HEK293T (cell line): Measurements from ENCODE around the gene CALHM2.

Experiments used
- ELF4 ChIP-seq: fragments of 450-650 bp; IDR thresholded peaks from 2 replicates; pipeline ENCODE4 v1.6.1; 2017; ENCODE audit warnings: antibody characterized with exemption
- FOXA1 ChIP-seq: fragments of 450-650 bp; IDR thresholded peaks from 2 replicates; pipeline ENCODE4 v1.6.1; 2016; ENCODE audit warnings: mild to moderate bottlenecking
- FOXK2 ChIP-seq: fragments of 450-650 bp; IDR thresholded peaks from 2 replicates; pipeline ENCODE4 v1.6.1; 2016; ENCODE audit warnings: mild to moderate bottlenecking
- HDGF ChIP-seq: fragments of 450-650 bp; IDR thresholded peaks from 2 replicates; pipeline ENCODE4 v1.6.1; 2017; ENCODE audit warnings: antibody characterized with exemption, borderline replicate concordance
- L3MBTL2 ChIP-seq: fragments of 450-650 bp; conservative IDR thresholded peaks from 2 replicates; pipeline ENCODE4 v1.6.1; 2016; ENCODE audit warnings: mild to moderate bottlenecking
- LEF1 ChIP-seq: fragments of 450-650 bp; IDR thresholded peaks from 2 replicates; pipeline ENCODE4 v1.6.1; 2017; ENCODE audit warnings: mild to moderate bottlenecking, borderline replicate concordance
- SP1 ChIP-seq: fragments of 450-650 bp; IDR thresholded peaks from 2 replicates; pipeline ENCODE4 v1.6.1; 2017
- SUZ12 ChIP-seq: fragments of 450-650 bp; IDR thresholded peaks from 2 replicates; pipeline ENCODE4 v1.6.1; 2016; ENCODE audit warnings: mild to moderate bottlenecking
- TARDBP ChIP-seq: fragments of 450-650 bp; IDR thresholded peaks from 2 replicates; pipeline ENCODE4 v1.6.1; 2016
- ZNF384 ChIP-seq: fragments of 450-650 bp; IDR thresholded peaks from 2 replicates; pipeline ENCODE4 v1.6.1; 2016
- TF ChIP-seq, protein P1 (sequence below): fragments of 450-650 bp; IDR thresholded peaks from 2 replicates; pipeline ENCODE4 v1.6.1; 2016

DNA sequence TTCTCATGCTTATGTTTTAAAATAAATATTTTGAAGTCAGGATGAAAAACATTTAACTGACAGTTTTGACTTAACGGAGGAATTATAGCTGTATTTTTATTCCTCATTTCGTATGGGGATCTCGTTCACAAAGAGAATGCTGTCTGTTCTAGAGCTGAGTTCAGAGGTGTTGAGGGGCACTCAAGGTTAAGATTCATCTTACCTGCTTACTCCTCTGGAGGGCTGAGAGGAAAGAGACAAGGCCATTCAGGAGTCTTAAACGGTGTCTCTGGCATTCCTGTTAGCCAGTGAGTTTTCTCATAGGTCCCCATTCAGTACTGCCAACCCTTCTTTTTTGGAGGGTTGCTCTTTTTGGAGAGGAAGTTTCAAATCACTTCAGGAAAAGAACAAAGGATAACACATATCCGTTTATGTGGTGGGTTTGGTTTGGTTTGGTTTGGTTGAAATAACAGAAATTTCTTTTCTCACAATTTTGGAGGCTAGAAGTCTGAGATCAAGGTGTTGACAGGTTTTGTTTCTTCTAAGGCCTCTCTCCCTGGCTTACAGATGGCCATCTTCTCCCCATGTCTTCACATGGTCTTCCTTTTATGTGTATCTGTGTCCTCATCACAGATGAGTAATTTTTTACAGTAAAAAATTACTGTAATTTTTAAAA lies 23.1 kb downstream of the CALHM2 start:
- TF ChIP-seq FOXA1 (no peak), HDGF (no peak), ZNF384 (no peak), LEF1 (no peak), ELF4 (no peak), SP1 (no peak), TARDBP (no peak), FOXK2 (no peak), SUZ12 (no peak), L3MBTL2 (no peak)
- TF ChIP-seq, protein P1, sequence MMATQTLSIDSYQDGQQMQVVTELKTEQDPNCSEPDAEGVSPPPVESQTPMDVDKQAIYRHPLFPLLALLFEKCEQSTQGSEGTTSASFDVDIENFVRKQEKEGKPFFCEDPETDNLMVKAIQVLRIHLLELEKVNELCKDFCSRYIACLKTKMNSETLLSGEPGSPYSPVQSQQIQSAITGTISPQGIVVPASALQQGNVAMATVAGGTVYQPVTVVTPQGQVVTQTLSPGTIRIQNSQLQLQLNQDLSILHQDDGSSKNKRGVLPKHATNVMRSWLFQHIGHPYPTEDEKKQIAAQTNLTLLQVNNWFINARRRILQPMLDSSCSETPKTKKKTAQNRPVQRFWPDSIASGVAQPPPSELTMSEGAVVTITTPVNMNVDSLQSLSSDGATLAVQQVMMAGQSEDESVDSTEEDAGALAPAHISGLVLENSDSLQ = no peak
